ENCODE data around the gene DNM1.

Gene DNM1

DNA sequence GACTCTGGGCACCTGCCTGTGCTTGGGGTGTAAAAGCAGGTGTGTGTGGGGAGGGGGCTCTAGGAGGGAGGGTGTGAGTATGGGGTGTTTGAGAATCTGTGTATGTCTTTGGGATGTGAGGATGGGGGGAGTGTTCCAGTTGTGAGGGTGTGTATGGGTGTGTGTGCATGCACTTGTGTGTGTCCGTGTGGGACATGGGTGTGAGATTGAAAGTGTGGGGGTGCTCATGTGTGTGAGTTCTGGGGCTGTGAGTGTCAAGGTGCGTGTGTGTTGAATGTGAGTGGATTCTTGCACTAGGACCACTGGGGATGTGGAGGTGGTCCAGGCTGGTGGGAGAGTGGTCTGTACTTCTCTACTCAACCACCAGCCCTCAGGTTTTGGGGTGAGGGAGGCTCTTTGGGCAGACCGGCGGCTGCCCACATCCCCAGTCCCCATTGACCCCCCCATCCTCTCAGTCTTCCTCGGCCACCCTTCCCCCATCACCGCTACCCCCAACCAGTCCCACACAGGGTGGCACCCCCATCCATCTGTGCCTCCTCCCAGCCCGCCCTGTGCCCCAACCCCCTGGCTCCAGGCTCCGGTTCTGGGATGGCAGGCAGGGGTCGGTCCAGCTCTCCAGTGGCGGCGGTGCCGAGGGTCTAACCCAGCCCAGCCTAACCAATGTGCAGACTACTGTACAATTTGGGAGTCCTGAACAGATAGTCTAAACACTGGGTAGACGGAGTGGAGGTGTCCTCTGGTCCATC lies 41.1 kb downstream of the DNM1 start:
- TF ChIP-seq, protein P1, sequence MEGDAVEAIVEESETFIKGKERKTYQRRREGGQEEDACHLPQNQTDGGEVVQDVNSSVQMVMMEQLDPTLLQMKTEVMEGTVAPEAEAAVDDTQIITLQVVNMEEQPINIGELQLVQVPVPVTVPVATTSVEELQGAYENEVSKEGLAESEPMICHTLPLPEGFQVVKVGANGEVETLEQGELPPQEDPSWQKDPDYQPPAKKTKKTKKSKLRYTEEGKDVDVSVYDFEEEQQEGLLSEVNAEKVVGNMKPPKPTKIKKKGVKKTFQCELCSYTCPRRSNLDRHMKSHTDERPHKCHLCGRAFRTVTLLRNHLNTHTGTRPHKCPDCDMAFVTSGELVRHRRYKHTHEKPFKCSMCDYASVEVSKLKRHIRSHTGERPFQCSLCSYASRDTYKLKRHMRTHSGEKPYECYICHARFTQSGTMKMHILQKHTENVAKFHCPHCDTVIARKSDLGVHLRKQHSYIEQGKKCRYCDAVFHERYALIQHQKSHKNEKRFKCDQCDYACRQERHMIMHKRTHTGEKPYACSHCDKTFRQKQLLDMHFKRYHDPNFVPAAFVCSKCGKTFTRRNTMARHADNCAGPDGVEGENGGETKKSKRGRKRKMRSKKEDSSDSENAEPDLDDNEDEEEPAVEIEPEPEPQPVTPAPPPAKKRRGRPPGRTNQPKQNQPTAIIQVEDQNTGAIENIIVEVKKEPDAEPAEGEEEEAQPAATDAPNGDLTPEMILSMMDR (IDR thresholded peaks at IDR 0.05; ENCODE audit: low read depth, low read length), result no peak
- no peak for DNase-seq (ENCODE audit: extremely low read depth, low read depth)

DNA sequence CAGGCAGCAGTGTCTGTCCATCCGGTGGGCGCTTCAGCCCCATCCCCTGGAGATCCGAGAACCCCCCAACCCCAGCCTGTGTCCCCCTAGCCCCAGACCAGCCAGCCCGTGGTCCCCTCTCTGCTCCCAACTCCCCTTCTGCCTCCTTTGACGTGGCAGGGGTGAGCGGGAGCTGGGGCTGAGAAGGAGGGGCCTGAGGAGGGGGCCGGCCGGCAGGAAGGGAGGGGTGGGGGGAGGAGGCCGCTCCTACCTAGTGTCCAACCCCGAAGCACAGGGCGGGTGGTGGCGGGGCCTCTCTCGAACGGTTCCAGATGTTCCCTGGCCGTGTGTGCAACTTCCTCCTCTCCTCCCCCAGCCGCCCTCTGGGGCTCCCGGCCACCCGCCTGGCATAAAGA lies 41.7 kb downstream of the DNM1 start:
- DNase-seq (ENCODE audit: extremely low read depth, low read depth), result peak; percentile 91
- TF ChIP-seq, protein P1 (IDR thresholded peaks at IDR 0.05; ENCODE audit: low read depth, low read length), result no peak

DNA sequence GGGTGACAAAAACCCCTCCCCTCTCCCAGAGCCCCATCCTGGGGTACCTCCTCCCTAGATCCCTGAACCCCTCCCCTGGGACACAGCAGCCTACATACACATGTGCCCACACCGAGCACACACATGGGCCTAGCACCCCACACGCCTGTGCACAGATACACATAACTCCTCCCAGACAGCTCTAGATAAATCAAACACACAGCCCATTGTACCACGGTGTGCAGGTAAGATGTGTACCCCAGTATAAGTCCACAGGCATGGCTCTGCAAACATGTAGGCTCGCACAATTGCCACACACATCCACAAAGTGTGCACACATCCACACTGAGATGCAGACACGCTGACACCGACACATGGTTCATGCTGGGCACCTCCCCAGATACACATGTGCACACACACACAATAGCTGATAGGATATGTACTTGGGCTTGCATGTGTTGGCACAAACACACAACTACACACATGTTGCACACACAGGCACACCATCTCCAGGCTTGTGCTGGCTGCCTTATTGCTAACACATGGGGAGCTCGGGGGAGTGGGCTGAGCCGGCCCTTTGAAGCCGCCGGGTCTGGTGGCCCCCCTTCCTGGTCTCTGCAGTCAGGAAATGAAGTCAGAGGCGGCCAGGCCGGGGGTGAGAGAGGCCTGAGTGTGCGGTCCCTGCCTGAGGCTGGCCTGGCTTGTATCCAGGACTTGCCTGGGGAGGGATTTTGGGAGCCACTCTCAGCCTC lies 42.4 kb downstream of the DNM1 start:
- TF ChIP-seq, protein P1 (IDR thresholded peaks at IDR 0.05; ENCODE audit: low read depth, low read length), result no peak
- DNase-seq (ENCODE audit: extremely low read depth, low read depth), result no peak

DNA sequence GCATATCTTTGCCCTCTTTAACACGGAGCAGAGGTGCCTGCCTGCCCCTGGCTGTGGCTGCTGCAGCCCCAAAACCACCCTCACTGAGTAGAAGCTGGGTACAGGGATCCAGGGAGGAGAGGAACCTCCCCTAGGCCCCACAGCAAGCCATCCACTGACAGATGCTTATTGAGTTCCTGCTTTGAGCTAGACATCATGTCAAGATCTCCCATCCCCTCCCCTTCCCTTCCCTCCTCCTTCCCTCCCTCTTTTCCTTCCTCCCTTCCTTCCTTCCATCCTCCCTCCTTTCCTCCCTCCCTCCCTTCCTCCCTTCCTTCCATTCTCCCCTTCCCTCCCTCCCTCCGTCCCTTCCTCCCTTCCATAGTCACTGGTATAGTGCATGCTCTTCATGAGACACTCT lies 43.3 kb downstream of the DNM1 start:
- no peak for DNase-seq (ENCODE audit: extremely low read depth, low read depth)
- TF ChIP-seq, protein P1 (IDR thresholded peaks at IDR 0.05; ENCODE audit: low read depth, low read length), result no peak

DNA sequence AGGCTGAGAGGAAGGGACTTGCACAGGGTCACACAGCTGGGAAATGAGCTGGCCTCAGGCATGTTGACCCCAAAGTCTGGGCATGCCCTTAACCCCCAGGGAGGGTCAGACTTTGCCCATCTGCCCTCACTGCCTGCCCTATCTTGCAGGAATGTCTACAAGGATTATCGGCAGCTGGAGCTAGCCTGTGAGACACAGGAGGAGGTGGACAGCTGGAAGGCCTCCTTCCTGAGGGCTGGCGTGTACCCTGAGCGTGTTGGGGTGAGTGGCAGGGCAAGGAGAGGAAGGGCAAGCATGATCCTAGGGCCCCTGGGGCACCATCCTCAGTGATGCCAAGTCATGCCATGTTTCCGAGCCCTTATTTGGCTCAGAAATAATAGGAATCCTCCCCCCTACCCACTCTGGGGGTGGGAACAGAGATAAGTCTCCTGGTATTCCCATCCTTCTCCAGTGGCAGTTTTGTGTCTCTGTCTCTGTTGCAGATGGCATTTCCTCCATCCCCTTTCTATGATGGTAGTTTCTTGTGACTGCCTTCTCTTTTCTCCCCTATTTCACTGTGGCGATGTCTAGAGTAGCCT lies 44.1 kb downstream of the DNM1 start:
- no peak for DNase-seq (ENCODE audit: extremely low read depth, low read depth)
- TF ChIP-seq, protein P1 (IDR thresholded peaks at IDR 0.05; ENCODE audit: low read depth, low read length), result no peak

DNA sequence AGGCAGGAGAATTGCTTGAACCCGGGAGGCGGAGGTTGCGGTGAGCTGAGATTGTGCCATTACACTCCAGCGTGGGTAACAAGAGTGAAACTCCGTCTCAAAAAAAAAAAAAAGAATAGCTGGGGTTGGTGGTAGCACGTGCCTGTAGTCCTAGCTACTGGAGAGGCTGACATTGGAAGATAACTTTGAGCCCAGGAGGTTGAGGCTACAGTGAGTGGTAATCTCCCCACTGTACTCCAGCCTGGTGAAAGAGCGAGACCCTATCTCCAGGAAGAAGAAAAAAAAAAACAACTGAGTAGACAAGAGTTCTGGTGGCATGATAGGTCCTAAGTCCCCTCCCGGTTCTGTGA lies 46.4 kb downstream of the DNM1 start:
- no peak for DNase-seq (ENCODE audit: extremely low read depth, low read depth)
- TF ChIP-seq, protein P1 (IDR thresholded peaks at IDR 0.05; ENCODE audit: low read depth, low read length), result no peak

Data from AG09319 (cell line).